Measurements from ENCODE around the gene USP36.
A peak's percentile ranks its signal among the peaks of the same experiment; 100 is the strongest.

Gene USP36

DNA sequence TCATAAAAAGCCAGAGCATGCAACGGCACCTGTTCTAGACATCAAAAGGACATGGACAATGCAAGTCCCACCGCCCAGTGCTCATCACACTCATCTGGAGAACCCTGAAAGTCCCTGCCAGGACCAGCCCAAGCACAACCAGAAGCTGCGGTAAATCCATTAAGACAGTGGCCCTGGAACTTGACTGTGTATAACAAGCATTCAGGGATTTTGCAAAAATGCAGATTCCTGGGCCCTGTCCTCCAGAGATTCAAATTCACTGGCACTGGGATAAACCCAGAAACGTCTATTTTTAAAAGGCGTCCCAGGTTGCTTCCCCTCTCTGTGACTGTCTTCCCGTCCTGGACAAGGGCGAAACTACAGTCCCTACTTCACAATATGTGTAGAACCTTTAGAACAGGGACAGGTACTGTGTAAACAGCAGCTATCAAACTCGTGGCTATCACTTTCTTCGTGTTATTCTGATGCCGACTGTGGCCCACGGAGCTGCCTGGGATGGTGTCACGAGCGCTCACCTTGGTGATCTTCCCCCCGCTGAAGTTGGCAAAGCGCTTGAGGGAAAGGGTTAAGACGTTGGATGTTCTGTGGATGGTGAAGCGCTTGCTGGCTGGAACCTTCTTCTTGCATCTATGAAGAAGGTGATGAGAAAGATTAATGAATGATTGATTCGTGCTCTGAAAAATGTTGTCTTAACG lies 22.3 kb downstream of the USP36 start:
- peak overlapping the region; percentile 58 for H3K27ac ChIP-seq (ENCODE audit: low read depth, low read length)

DNA sequence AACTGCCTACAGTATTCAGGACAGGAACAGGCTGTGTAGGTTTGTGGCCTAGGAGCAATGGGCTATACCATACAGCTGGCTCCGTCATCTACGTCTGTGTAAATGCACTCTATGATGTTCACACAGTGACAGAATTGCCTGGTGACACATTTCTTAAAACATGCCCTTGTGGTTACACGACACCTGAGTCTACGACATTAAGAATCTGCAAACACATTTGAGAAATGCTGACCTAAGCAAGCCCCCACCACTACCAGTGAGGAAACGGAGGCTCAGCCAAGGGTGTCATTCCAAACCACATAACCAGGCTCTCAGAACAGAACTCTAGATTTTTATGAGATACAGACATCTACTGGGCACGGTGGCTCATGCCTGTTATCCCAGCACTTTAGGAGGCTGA lies 23.5 kb downstream of the USP36 start:
- H3K9me3 ChIP-seq (ENCODE audit: control insufficient read depth in 1 of 2, low read length in 2 of 2), result no peaks in the 10 kb centered on the region
- no peaks in the 10 kb centered on the region for H3K27me3 ChIP-seq (ENCODE audit: control insufficient read depth in 1 of 2, insufficient read depth in 2 of 2, low read length in 2 of 2)
- no peak overlapping the region for H3K9ac ChIP-seq (ENCODE audit: low read depth in 1 of 2, low read length in 2 of 2)
- no peak overlapping the region for H3K27ac ChIP-seq (ENCODE audit: low read depth, low read length)
- H3K4me1 ChIP-seq (ENCODE audit: control insufficient read depth in 1 of 2, insufficient read depth in 2 of 2, low read length in 2 of 2), result peaks cover 3 to 13% of the 10 kb centered on the region in 2 donors
- no peak overlapping the region for H3K4me3 ChIP-seq (ENCODE audit: low read depth in 1 of 2, low read length in 2 of 2)
- peaks cover 54 to 94% of the 10 kb centered on the region in 2 donors for H3K36me3 ChIP-seq (ENCODE audit: control insufficient read depth in 1 of 2, insufficient read depth in 2 of 2, low read length in 2 of 2)

More for the DNA sequence above, 22.3 kb downstream of the USP36 start:
- Histone ChIP-seq H3K4me1 (ENCODE audit: control insufficient read depth in 1 of 2, insufficient read depth in 2 of 2, low read length in 2 of 2) (peaks cover 3 to 13% of the 10 kb centered on the region in 2 donors), H3K36me3 (ENCODE audit: control insufficient read depth in 1 of 2, insufficient read depth in 2 of 2, low read length in 2 of 2) (peaks cover 55 to 94% of the 10 kb centered on the region in 2 donors), H3K4me3 (ENCODE audit: low read depth in 1 of 2, low read length in 2 of 2) (no peak overlapping the region), H3K27me3 (ENCODE audit: control insufficient read depth in 1 of 2, insufficient read depth in 2 of 2, low read length in 2 of 2) (no peaks in the 10 kb centered on the region), H3K9ac (ENCODE audit: low read depth in 1 of 2, low read length in 2 of 2) (no peak overlapping the region), H3K9me3 (ENCODE audit: control insufficient read depth in 1 of 2, low read length in 2 of 2) (no peaks in the 10 kb centered on the region)

DNA sequence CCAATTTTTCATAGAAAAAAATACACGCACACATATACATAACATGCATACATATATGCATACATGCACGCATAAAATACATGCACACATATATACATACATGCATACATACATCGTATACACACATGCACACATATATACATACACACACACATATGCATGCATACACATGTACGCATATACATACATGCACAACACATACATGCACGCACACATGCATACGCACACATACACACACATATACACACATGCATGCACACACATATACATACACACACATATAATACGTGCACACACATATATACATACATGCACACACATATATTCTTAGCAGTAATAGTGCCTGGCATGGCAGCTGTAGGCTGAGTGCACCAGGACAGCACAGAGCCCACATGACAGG lies 24.9 kb downstream of the USP36 start:
- Histone ChIP-seq H3K9ac (ENCODE audit: low read depth in 1 of 2, low read length in 2 of 2) (no peak overlapping the region), H3K36me3 (ENCODE audit: control insufficient read depth in 1 of 2, insufficient read depth in 2 of 2, low read length in 2 of 2) (peaks cover 52 to 98% of the 10 kb centered on the region in 2 donors), H3K27me3 (ENCODE audit: control insufficient read depth in 1 of 2, insufficient read depth in 2 of 2, low read length in 2 of 2) (no peaks in the 10 kb centered on the region), H3K4me3 (ENCODE audit: low read depth in 1 of 2, low read length in 2 of 2) (no peak overlapping the region), H3K4me1 (ENCODE audit: control insufficient read depth in 1 of 2, insufficient read depth in 2 of 2, low read length in 2 of 2) (peaks cover 3 to 13% of the 10 kb centered on the region in 2 donors), H3K27ac (ENCODE audit: low read depth, low read length) (no peak overlapping the region), H3K9me3 (ENCODE audit: control insufficient read depth in 1 of 2, low read length in 2 of 2) (no peaks in the 10 kb centered on the region)

DNA sequence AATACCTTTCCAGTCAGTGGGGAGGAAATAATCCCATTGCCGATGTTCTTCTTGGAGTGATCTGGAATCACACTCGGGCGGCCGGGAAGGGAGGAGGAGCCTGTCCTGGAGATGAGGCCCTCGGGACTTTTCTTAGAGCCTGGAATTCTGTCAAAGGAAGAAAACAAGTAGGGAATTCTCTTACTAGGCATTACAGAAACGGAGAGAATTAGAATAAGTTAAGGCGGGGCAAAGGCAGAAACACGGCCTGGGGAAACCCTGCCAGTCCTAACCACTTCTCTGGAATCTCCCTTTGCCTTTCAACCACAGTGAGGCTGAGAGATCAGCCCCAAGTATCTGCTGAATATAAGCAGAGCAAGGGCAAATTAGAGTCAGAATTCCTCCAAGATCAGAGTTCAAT lies 27.8 kb downstream of the USP36 start:
- H3K9ac ChIP-seq (ENCODE audit: low read depth in 1 of 2, low read length in 2 of 2), result no peak overlapping the region
- peaks cover 52 to 96% of the 10 kb centered on the region in 2 donors for H3K36me3 ChIP-seq (ENCODE audit: control insufficient read depth in 1 of 2, insufficient read depth in 2 of 2, low read length in 2 of 2)
- no peak overlapping the region for H3K27ac ChIP-seq (ENCODE audit: low read depth, low read length)
- no peaks in the 10 kb centered on the region for H3K9me3 ChIP-seq (ENCODE audit: control insufficient read depth in 1 of 2, low read length in 2 of 2)
- H3K27me3 ChIP-seq (ENCODE audit: control insufficient read depth in 1 of 2, insufficient read depth in 2 of 2, low read length in 2 of 2), result no peaks in the 10 kb centered on the region
- H3K4me3 ChIP-seq (ENCODE audit: low read depth in 1 of 2, low read length in 2 of 2), result no peak overlapping the region
- H3K4me1 ChIP-seq (ENCODE audit: control insufficient read depth in 1 of 2, insufficient read depth in 2 of 2, low read length in 2 of 2), result no peaks in the 10 kb centered on the region

DNA sequence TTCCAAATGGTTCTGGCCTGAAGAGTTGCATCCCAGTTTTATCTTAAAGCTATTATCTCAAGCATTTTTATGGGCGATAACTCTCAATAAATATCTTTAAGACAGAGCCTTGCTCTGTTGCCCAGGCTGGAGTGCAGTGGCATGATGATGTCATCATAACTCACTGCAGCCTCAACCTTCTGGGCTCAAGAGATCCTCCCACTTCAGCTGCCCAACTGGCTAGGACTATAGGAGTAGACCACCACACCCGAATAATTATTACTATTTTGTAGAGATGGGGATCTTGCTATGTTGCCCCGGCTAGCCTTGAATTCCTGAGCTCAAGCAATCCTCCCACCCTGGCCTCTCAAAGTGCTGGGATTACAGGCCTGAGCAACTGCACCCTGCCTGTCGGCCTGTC lies 32.5 kb downstream of the USP36 start:
- H3K27ac ChIP-seq (ENCODE audit: low read depth, low read length), result no peak overlapping the region
- H3K9ac ChIP-seq (ENCODE audit: low read depth in 1 of 2, low read length in 2 of 2), result no peak overlapping the region
- H3K4me3 ChIP-seq (ENCODE audit: low read depth in 1 of 2, low read length in 2 of 2), result no peak overlapping the region
- no peaks in the 10 kb centered on the region for H3K4me1 ChIP-seq (ENCODE audit: control insufficient read depth in 1 of 2, insufficient read depth in 2 of 2, low read length in 2 of 2)
- peaks cover 55 to 92% of the 10 kb centered on the region in 2 donors for H3K36me3 ChIP-seq (ENCODE audit: control insufficient read depth in 1 of 2, insufficient read depth in 2 of 2, low read length in 2 of 2)
- H3K9me3 ChIP-seq (ENCODE audit: control insufficient read depth in 1 of 2, low read length in 2 of 2), result no peaks in the 10 kb centered on the region
- H3K27me3 ChIP-seq (ENCODE audit: control insufficient read depth in 1 of 2, insufficient read depth in 2 of 2, low read length in 2 of 2), result no peaks in the 10 kb centered on the region

DNA sequence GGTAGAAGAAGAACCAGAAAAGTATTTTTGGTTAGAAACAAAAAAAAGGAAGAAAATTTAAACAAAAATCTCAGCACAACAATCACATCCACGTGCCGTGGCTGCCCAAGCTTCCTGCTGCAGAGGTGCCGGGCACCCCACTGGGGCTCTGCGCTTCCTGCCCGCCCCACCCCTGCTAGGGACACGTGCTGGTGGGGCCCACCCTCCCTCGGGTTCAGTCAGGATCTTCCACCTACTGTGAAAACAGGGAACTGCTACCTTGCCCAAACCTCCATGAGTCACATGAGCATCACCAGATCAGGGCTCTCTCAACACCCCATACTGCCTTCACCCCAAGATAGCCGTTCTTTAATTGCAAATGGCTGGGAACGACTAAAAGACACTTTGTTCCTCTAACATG lies 34.2 kb downstream of the USP36 start:
- Histone ChIP-seq H3K27ac (ENCODE audit: low read depth, low read length) (no peak overlapping the region), H3K36me3 (ENCODE audit: control insufficient read depth in 1 of 2, insufficient read depth in 2 of 2, low read length in 2 of 2) (peaks cover 57 to 90% of the 10 kb centered on the region in 2 donors), H3K9me3 (ENCODE audit: control insufficient read depth in 1 of 2, low read length in 2 of 2) (no peaks in the 10 kb centered on the region), H3K4me1 (ENCODE audit: control insufficient read depth in 1 of 2, insufficient read depth in 2 of 2, low read length in 2 of 2) (no peaks in the 10 kb centered on the region), H3K4me3 (ENCODE audit: low read depth in 1 of 2, low read length in 2 of 2) (no peak overlapping the region), H3K9ac (ENCODE audit: low read depth in 1 of 2, low read length in 2 of 2) (no peak overlapping the region), H3K27me3 (ENCODE audit: control insufficient read depth in 1 of 2, insufficient read depth in 2 of 2, low read length in 2 of 2) (no peaks in the 10 kb centered on the region)

DNA sequence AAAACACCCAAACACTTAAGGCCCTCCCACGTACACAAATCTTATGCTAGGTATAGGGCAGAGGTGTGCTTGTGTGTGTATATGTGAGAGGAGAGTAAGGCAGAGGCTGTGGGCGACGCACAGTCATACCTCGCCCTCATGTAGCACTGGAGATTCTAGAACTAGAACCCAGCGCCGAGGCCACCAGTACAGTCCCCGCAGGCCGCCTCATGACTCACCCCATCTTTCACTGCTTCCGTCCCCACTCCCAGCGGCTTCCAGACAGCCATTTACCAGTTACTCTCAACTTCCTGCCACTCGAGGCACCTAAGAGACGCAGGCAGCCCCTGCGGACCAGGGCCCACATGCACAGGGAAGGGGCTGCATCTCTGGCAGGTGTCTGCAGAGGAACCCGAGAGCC lies 35.3 kb downstream of the USP36 start:
- Histone ChIP-seq H3K4me3 (ENCODE audit: low read depth in 1 of 2, low read length in 2 of 2) (no peak overlapping the region), H3K9ac (ENCODE audit: low read depth in 1 of 2, low read length in 2 of 2) (no peak overlapping the region), H3K9me3 (ENCODE audit: control insufficient read depth in 1 of 2, low read length in 2 of 2) (no peaks in the 10 kb centered on the region), H3K4me1 (ENCODE audit: control insufficient read depth in 1 of 2, insufficient read depth in 2 of 2, low read length in 2 of 2) (no peaks in the 10 kb centered on the region), H3K36me3 (ENCODE audit: control insufficient read depth in 1 of 2, insufficient read depth in 2 of 2, low read length in 2 of 2) (peaks cover 52 to 84% of the 10 kb centered on the region in 2 donors), H3K27ac (ENCODE audit: low read depth, low read length) (peak overlapping the region; percentile 32), H3K27me3 (ENCODE audit: control insufficient read depth in 1 of 2, insufficient read depth in 2 of 2, low read length in 2 of 2) (no peaks in the 10 kb centered on the region)

DNA sequence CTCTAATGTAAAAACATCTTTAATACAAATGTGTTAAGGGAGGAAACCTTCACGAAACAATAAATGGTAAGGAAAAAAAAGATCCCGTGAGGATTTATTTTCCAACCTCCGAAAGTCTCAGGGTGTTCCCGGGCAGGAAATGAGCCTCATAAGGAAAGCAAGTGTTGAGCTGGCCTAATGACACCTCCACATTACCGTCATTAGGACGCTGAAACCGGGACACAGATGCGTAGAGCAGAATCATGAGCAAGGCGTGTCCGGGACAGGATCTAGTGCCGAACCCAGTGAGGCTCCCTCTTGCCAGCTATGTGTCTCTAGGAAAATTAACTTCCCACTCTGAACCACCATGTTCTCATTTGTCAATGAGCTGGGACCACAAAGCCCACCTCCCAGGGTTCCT lies 35.8 kb downstream of the USP36 start:
- Histone ChIP-seq H3K9ac (ENCODE audit: low read depth in 1 of 2, low read length in 2 of 2) (no peak overlapping the region), H3K4me1 (ENCODE audit: control insufficient read depth in 1 of 2, insufficient read depth in 2 of 2, low read length in 2 of 2) (no peaks in the 10 kb centered on the region), H3K36me3 (ENCODE audit: control insufficient read depth in 1 of 2, insufficient read depth in 2 of 2, low read length in 2 of 2) (peaks cover 52 to 83% of the 10 kb centered on the region in 2 donors), H3K27ac (ENCODE audit: low read depth, low read length) (peak overlapping the region; percentile 32), H3K27me3 (ENCODE audit: control insufficient read depth in 1 of 2, insufficient read depth in 2 of 2, low read length in 2 of 2) (no peaks in the 10 kb centered on the region), H3K9me3 (ENCODE audit: control insufficient read depth in 1 of 2, low read length in 2 of 2) (no peaks in the 10 kb centered on the region), H3K4me3 (ENCODE audit: low read depth in 1 of 2, low read length in 2 of 2) (no peak overlapping the region)

DNA sequence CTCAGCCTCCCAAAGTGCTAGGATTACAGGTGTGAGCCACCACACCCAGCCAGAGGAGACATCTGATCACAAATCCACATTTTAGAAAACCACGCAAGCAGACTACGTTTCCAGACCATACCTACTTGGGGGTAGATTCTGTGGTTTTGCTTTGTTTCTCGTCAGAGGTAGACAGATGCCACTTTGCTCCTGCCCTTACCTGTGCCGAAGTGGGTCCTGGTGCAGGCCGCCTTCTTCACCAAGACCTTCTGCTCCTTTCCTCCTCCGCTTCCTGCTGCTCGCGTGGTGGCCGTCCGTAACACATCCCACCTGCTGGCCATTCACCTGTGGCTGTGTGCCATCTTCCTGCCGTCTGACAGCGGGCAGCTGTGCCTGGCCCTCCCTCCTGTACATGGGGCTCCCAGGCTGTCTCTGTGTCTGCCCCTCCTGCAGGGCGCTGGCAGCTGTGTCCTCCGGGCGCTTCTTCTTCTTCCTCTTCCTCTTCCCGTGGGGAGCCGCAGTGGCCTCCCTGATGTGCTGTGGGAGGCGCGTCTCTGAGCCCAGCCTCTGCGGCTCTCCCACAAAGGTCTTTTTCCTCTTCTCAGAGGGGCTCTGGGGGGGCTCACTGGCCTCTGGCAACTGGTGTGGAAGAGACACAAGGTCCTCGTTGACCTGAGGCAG lies 37.3 kb downstream of the USP36 start:
- no peaks in the 10 kb centered on the region for H3K9me3 ChIP-seq (ENCODE audit: control insufficient read depth in 1 of 2, low read length in 2 of 2)
- no peaks in the 10 kb centered on the region for H3K27me3 ChIP-seq (ENCODE audit: control insufficient read depth in 1 of 2, insufficient read depth in 2 of 2, low read length in 2 of 2)
- no peaks in the 10 kb centered on the region for H3K4me1 ChIP-seq (ENCODE audit: control insufficient read depth in 1 of 2, insufficient read depth in 2 of 2, low read length in 2 of 2)
- H3K9ac ChIP-seq (ENCODE audit: low read depth in 1 of 2, low read length in 2 of 2), result no peak overlapping the region
- H3K4me3 ChIP-seq (ENCODE audit: low read depth in 1 of 2, low read length in 2 of 2), result peak overlapping the region in 1 of 2 donors; percentile 30
- H3K27ac ChIP-seq (ENCODE audit: low read depth, low read length), result no peak overlapping the region
- H3K36me3 ChIP-seq (ENCODE audit: control insufficient read depth in 1 of 2, insufficient read depth in 2 of 2, low read length in 2 of 2), result peaks cover 53 to 84% of the 10 kb centered on the region in 2 donors

DNA sequence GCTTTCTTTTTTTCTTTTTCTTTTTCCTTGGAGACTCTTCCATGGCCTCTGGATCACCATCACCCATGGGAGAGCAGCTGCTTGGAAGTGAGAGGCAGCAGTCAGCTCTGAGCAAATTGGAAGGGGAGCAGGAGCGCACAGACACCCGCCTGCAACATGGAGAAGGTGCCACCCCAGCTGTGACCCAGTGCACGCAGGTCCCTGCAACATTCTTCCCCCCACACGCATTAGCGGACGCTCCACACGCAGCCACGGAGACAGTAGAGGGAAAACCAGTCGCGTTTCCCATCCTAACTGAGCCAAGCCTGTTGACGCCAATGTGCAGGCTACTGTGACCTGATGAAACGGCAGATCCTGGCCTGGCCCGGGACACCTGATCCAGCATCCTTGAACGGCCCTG lies 38.2 kb downstream of the USP36 start:
- Histone ChIP-seq H3K4me1 (ENCODE audit: control insufficient read depth in 1 of 2, insufficient read depth in 2 of 2, low read length in 2 of 2) (no peaks in the 10 kb centered on the region), H3K36me3 (ENCODE audit: control insufficient read depth in 1 of 2, insufficient read depth in 2 of 2, low read length in 2 of 2) (peaks cover 57 to 84% of the 10 kb centered on the region in 2 donors), H3K4me3 (ENCODE audit: low read depth in 1 of 2, low read length in 2 of 2) (no peak overlapping the region), H3K27me3 (ENCODE audit: control insufficient read depth in 1 of 2, insufficient read depth in 2 of 2, low read length in 2 of 2) (no peaks in the 10 kb centered on the region), H3K27ac (ENCODE audit: low read depth, low read length) (no peak overlapping the region), H3K9me3 (ENCODE audit: control insufficient read depth in 1 of 2, low read length in 2 of 2) (no peaks in the 10 kb centered on the region), H3K9ac (ENCODE audit: low read depth in 1 of 2, low read length in 2 of 2) (no peak overlapping the region)

Data from duodenal mucosa (tissue), 2 donors.